EL (cell line): ENCODE measurements around the gene ASL.
"Not testable (repeated sequence)": the region's sequence is repeated elsewhere in the genome, so short reads cannot be mapped to it uniquely, and the experiment has no call there.

Source experiments
- DNase-seq: peaks from one replicate; pipeline ENCODE4 v3.0.0-alpha.2; 2016

ASL gene

GRCh38 chr7:66075590-66076461, at the start of gene ASL:
ASL (plus strand) TSS chr7:66075819; CDS start chr7:66076082, 263 bp downstream.
- DNase-seq = peak; percentile 91

- not testable (repeated sequence) for DNase-seq
Observed at GRCh38 chr7:66028342-66028741, 47.3 kb upstream of the ASL start.

GRCh38 chr7:66033471-66034385, 41.9 kb upstream of the ASL start:
- DNase-seq = no peak

GRCh38 chr7:66034436-66035010, 41.1 kb upstream of the ASL start:
- DNase-seq = not testable (repeated sequence)

- DNase-seq = no peak
Observed at GRCh38 chr7:66036382-66036781, 39.2 kb upstream of the ASL start.

- DNase-seq = no peak
Observed at GRCh38 chr7:66036788-66037187, 38.8 kb upstream of the ASL start.

- DNase-seq = no peak
Observed at GRCh38 chr7:66039094-66039670, 36.4 kb upstream of the ASL start.

GRCh38 chr7:66043681-66044497, 31.7 kb upstream of the ASL start:
- peak; percentile 23 for DNase-seq

- not testable (repeated sequence) for DNase-seq
Observed at GRCh38 chr7:66044498-66044854, 31.1 kb upstream of the ASL start.

GRCh38 chr7:66047426-66047825, 28.2 kb upstream of the ASL start:
- peak; percentile 97 for DNase-seq

- not testable (repeated sequence) for DNase-seq
Observed at GRCh38 chr7:66049886-66050285, 25.7 kb upstream of the ASL start.

- no peak for DNase-seq
Observed at GRCh38 chr7:66050337-66050957, 25.2 kb upstream of the ASL start.

- peak; percentile 98 for DNase-seq
Observed at GRCh38 chr7:66050990-66051448, 24.6 kb upstream of the ASL start.

GRCh38 chr7:66052447-66052846, 23.2 kb upstream of the ASL start:
- no peak for DNase-seq

GRCh38 chr7:66054063-66054462, 21.6 kb upstream of the ASL start:
- no peak for DNase-seq

- peak; percentile 55 for DNase-seq
Observed at GRCh38 chr7:66055321-66055956, 20.2 kb upstream of the ASL start.

- DNase-seq = no peak
Observed at GRCh38 chr7:66060796-66061195, 14.8 kb upstream of the ASL start.

GRCh38 chr7:66069732-66070131, 5.9 kb upstream of the ASL start:
- no peak for DNase-seq

- DNase-seq = no peak
Observed at GRCh38 chr7:66070222-66070621, 5.4 kb upstream of the ASL start.

- DNase-seq = not testable (repeated sequence)
Observed at GRCh38 chr7:66072208-66072607, 3.4 kb upstream of the ASL start.
